Mesenchymal stem cell (in vitro differentiated cells and primary cell): ENCODE data around the gene CCZ1.
"Not testable (repeated sequence)": the region's sequence is repeated elsewhere in the genome, so short reads cannot be mapped to it uniquely, and the experiment has no call there.

Experiments used
- DNase-seq: peaks from one replicate; pipeline ENCODE4 v3.0.0-alpha.2; 2013
- H2AFZ ChIP-seq: one replicate; pipeline ENCODE4 v1.6.1; 2013; ENCODE audit warnings: low read depth, mild to moderate bottlenecking, control low read depth, inconsistent platforms, low read length, moderate library complexity
- H2AK5ac ChIP-seq: 2 replicates; pipeline ENCODE4 v1.6.1; 2013; ENCODE audit warnings: low read length, moderate library complexity, mild to moderate bottlenecking, inconsistent platforms; ENCODE audit not compliant: severe bottlenecking
- H2BK120ac ChIP-seq: one replicate; pipeline ENCODE4 v1.6.1; 2013; ENCODE audit warnings: low read depth, mild to moderate bottlenecking, inconsistent platforms, low read length, moderate library complexity
- H2BK12ac ChIP-seq, 2 experiments: one replicate each; pipeline ENCODE4 v1.6.1; 2013; ENCODE audit warnings: inconsistent platforms in 2 of 2, low read length in 2 of 2, mild to moderate bottlenecking in 2 of 2, moderate library complexity in 2 of 2, control low read depth in 1 of 2
- H2BK15ac ChIP-seq: one replicate; pipeline ENCODE4 v1.6.1; 2013; ENCODE audit warnings: mild to moderate bottlenecking, low read depth, inconsistent platforms; ENCODE audit not compliant: poor library complexity, severe bottlenecking
- H2BK5ac ChIP-seq: 2 replicates; pipeline ENCODE4 v1.6.1; 2013; ENCODE audit warnings: low read depth, mild to moderate bottlenecking, low read length, control low read depth, inconsistent platforms; ENCODE audit not compliant: poor library complexity, severe bottlenecking
- H3K14ac ChIP-seq, 2 experiments: one replicate each; pipeline ENCODE4 v1.6.1; 2013; ENCODE audit warnings: inconsistent platforms in 2 of 2, low read length in 2 of 2, control low read depth in 1 of 2, mild to moderate bottlenecking in 1 of 2, moderate library complexity in 1 of 2
- H3K18ac ChIP-seq, 2 experiments: one replicate each; pipeline ENCODE4 v1.6.1; 2013; ENCODE audit warnings: inconsistent platforms in 2 of 2, low read length in 2 of 2, control low read depth in 1 of 2, low read depth in 1 of 2, mild to moderate bottlenecking in 1 of 2
- H3K23ac ChIP-seq, 2 experiments: one replicate each; pipeline ENCODE4 v1.6.1; 2013; ENCODE audit warnings: inconsistent platforms in 2 of 2, low read length in 2 of 2, mild to moderate bottlenecking in 2 of 2, moderate library complexity in 2 of 2, control low read depth in 1 of 2
- H3K27ac ChIP-seq: 2 replicates; pipeline ENCODE4 v1.5.1; 2013; ENCODE audit warnings: mild to moderate bottlenecking, moderate library complexity, low read length, control low read depth, inconsistent platforms; ENCODE audit not compliant: poor library complexity, severe bottlenecking
- H3K27me3 ChIP-seq, 2 experiments: 2 replicates each; pipeline versions ENCODE4 v1.6.1 to v1.7.0; 2013; ENCODE audit warnings: low read length in 2 of 2, mild to moderate bottlenecking in 2 of 2, moderate library complexity in 2 of 2, control low read depth in 1 of 2, inconsistent platforms in 1 of 2; ENCODE audit not compliant: control insufficient read depth in 1 of 2, insufficient read depth in 1 of 2
- H3K36me3 ChIP-seq, 2 experiments: 2 replicates each; pipeline versions ENCODE4 v1.6.1 to v1.7.0; 2013; ENCODE audit warnings: low read length in 2 of 2, control low read depth in 1 of 2, inconsistent platforms in 1 of 2, low read depth in 1 of 2, mild to moderate bottlenecking in 1 of 2; ENCODE audit not compliant: insufficient read depth in 2 of 2, control insufficient read depth in 1 of 2
- H3K4ac ChIP-seq, 2 experiments: one replicate each; pipeline ENCODE4 v1.6.1; 2013; ENCODE audit warnings: inconsistent platforms in 2 of 2, low read length in 2 of 2, mild to moderate bottlenecking in 2 of 2, moderate library complexity in 2 of 2, control low read depth in 1 of 2, low read depth in 1 of 2
- H3K4me1 ChIP-seq: 2 replicates; pipeline ENCODE4 v1.6.1; 2013; ENCODE audit warnings: low read depth, low read length, control low read depth; ENCODE audit not compliant: control insufficient read depth, insufficient read depth
- H3K4me2 ChIP-seq: 2 replicates; pipeline ENCODE4 v1.6.1; 2013; ENCODE audit warnings: low read length, mild to moderate bottlenecking, inconsistent platforms; ENCODE audit not compliant: poor library complexity, severe bottlenecking
- H3K4me3 ChIP-seq, 2 experiments: 2 replicates each; pipeline versions ENCODE4 v1.5.1 to v1.7.0; 2013; ENCODE audit warnings: low read length in 2 of 2, mild to moderate bottlenecking in 2 of 2, control low read depth in 1 of 2, low read depth in 1 of 2; ENCODE audit not compliant: insufficient read depth in 1 of 2
- H3K79me1 ChIP-seq: replicated peaks from 2 replicates; pipeline ENCODE4 v1.6.1; 2013; ENCODE audit warnings: mild to moderate bottlenecking, control low read depth, low read length, inconsistent platforms; ENCODE audit not compliant: poor library complexity, severe bottlenecking
- H3K9ac ChIP-seq: 2 replicates; pipeline ENCODE4 v1.7.0; 2013; ENCODE audit warnings: mild to moderate bottlenecking, low read length, moderate library complexity
- H3K9me3 ChIP-seq: 2 replicates; pipeline ENCODE4 v1.7.0; 2013; ENCODE audit warnings: mild to moderate bottlenecking, low read length; ENCODE audit not compliant: control insufficient read depth
- H4K8ac ChIP-seq: one replicate; pipeline ENCODE4 v1.6.1; 2013; ENCODE audit warnings: inconsistent platforms, mild to moderate bottlenecking, low read length, moderate library complexity
- H4K91ac ChIP-seq: one replicate; pipeline ENCODE4 v1.6.1; 2013; ENCODE audit warnings: mild to moderate bottlenecking, low read length, inconsistent platforms
- WGBS: methylation state at CpG from one replicate; pipeline ENCODE4 v1.1.7; 2013; ENCODE audit warnings: mixed read lengths; 5-methylcytosine and 5-hydroxymethylcytosine counted together

Gene CCZ1

DNA sequence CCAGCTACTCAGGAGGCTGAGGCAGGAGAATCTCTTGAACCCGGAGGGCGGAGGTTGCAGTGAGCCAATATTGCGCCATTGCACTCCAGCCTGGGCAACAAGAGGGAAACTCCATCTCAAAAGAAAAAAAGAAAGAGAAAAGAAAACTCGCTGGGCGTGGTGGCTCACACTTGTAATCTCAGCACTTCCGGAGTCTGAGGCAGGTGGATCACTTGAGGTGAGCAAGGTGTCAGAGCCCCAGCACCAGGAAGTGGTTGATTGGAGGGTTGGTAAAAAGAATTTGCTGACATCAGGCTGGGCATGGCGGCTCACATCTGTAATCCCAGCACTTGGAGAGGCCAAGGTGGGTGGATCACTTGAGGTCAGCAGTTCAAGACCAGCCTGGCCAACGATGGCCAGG is 40.0 kb upstream of the CCZ1 start:
- not testable (repeated sequence) for H3K4me3 ChIP-seq, H3K36me3 ChIP-seq, H4K91ac ChIP-seq, H3K23ac ChIP-seq, H2BK120ac ChIP-seq, H3K9me3 ChIP-seq, H3K27me3 ChIP-seq, DNase-seq, H2BK15ac ChIP-seq, H3K4me1 ChIP-seq, H4K8ac ChIP-seq, H3K27ac ChIP-seq, H3K14ac ChIP-seq, H2AK5ac ChIP-seq, H3K4me2 ChIP-seq, H2AFZ ChIP-seq, H2BK5ac ChIP-seq, H3K18ac ChIP-seq, H3K9ac ChIP-seq, H2BK12ac ChIP-seq, H3K4ac ChIP-seq, H3K79me1 ChIP-seq
- 93% methylated on average over 7 of the region's 8 CpGs for WGBS

DNA sequence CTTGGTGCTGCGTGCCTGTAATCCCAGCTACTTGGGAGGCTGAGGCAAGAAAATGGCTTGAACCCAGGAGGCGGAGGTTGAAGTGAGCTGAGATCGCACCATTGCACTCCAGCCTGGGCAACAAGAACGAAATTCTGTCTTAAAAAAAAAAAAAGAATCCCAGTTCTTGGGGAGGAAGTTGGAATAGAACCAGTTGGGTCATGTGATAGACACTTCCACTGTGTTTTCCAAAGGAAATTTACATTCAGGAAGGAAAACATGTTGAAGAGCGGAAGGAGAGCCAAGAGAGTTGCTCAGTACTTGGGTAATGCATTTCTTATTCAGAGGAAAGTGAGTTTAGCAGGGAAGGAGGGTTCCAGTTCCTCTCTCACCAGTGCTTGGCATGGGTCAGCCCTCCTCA is 37.3 kb upstream of the CCZ1 start:
- not testable (repeated sequence) for H2BK12ac ChIP-seq, H4K8ac ChIP-seq, H3K36me3 ChIP-seq, H2BK120ac ChIP-seq, H3K23ac ChIP-seq, H3K4me3 ChIP-seq, H2BK5ac ChIP-seq, H3K9ac ChIP-seq, H3K4me1 ChIP-seq, H3K9me3 ChIP-seq, H3K4me2 ChIP-seq, H3K4ac ChIP-seq, H2AFZ ChIP-seq, H3K18ac ChIP-seq, H2AK5ac ChIP-seq, H3K27me3 ChIP-seq, H3K27ac ChIP-seq, H3K79me1 ChIP-seq, DNase-seq, H3K14ac ChIP-seq, H4K91ac ChIP-seq, H2BK15ac ChIP-seq
- 92% methylated on average over 5 of the region's 5 CpGs for WGBS

DNA sequence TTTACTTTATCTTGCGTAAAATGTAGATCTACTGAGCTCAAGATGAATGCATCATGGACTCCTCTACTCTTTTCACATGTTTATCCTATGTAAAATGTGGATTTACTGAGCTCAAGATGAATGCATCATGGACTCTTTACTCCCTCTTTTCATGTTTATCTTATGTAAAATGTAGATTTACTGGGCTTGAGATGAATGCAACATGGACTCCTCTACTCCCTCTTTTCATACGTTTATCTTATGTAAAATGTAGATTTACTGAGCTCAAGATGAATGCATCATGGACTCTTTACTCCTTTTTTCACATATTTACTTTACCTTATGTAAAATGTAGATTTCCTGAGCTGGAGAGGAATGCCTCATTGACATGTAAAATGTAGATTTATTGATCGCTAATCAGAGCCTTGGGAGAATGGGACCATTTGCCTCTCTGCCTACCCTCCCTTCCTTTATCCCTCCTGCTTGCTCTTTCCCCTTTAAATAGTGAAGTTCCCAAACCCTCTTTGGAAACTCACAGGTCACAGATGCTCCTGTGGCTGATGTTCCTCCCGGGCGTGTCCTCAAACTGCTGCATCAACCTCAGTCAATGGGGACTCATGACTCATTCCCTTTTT is 35.7 kb upstream of the CCZ1 start:
- H3K14ac ChIP-seq = not testable (repeated sequence)

DNA sequence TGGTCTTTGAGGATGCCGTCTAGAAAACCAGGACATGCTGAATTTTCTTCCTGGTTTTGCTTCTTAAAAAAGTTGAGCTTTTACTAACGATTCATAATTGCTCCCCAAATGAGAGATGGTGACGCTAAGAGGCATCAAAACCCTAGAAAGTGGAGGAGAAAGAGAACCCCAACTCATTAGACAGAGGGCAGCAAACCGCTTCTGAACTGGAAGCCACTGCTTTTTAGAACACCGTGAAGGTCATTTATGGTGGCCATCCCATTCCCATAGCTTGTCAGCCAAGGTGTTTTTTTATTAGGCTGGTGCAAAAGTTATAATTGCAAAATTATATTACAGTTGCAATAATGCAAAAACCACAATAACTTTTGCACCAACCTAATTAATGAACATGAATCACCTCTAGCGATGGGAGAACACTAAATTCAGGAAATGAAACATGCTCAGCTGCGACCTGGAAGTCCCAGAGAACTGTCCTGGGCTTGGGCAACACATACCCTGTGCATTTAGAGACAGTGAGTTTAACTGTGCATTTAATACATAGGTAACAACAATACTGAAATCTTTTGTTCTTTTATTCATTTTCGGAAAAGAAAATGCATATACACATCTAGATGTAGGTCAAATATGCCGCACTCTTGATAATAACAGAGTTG is 33.1 kb upstream of the CCZ1 start:
- H3K4ac ChIP-seq, DNase-seq, H2BK120ac ChIP-seq, H3K4me2 ChIP-seq, H3K9me3 ChIP-seq, H3K79me1 ChIP-seq, H3K23ac ChIP-seq, H3K18ac ChIP-seq, H3K27ac ChIP-seq, H3K4me1 ChIP-seq, H2BK5ac ChIP-seq, H4K8ac ChIP-seq, H2BK15ac ChIP-seq, H3K9ac ChIP-seq, H3K4me3 ChIP-seq, H2AK5ac ChIP-seq, H2BK12ac ChIP-seq, H2AFZ ChIP-seq, H3K36me3 ChIP-seq, H3K14ac ChIP-seq, H4K91ac ChIP-seq: not testable (repeated sequence)
- H3K27me3 ChIP-seq = peaks cover 6 to 11% of the 10 kb centered on the region in 2 experiments
- WGBS = 95% methylated on average over 3 of the region's 9 CpGs

More for the DNA sequence above, 35.7 kb upstream of the CCZ1 start:
- H4K8ac ChIP-seq, H3K79me1 ChIP-seq, H2AK5ac ChIP-seq, H3K23ac ChIP-seq, H2BK12ac ChIP-seq, H3K36me3 ChIP-seq, H2BK15ac ChIP-seq, H3K27ac ChIP-seq, H3K9ac ChIP-seq, H3K4me2 ChIP-seq, H3K18ac ChIP-seq, H2BK120ac ChIP-seq, DNase-seq, H3K4me3 ChIP-seq, H3K4me1 ChIP-seq, H3K4ac ChIP-seq, H3K9me3 ChIP-seq, H2AFZ ChIP-seq, H2BK5ac ChIP-seq, H4K91ac ChIP-seq: not testable (repeated sequence)
- H3K27me3 ChIP-seq = peaks cover 6 to 11% of the 10 kb centered on the region in 2 experiments
- WGBS = 94% methylated on average over 2 of the region's 5 CpGs
